Measurements from ENCODE around the gene ADARB2. TPM values are rescaled to one million over a fixed set of nuclear protein-coding genes. Genes with fewer than 3 reads are reported as not detected.

ADARB2 gene
- total and polyA plus RNA-seq, 5 donors from 2014 or later, result 0.27 to 2.9 (median 0.69) TPM; not detected in 1

- Mint-ChIP-seq H3K4me3 (no peak overlapping the region), H3K36me3 (no peaks in the 10 kb centered on the region), H3K4me1 (peaks cover 0 to 19% (median 3%) of the 10 kb centered on the region in 4 donors), H3K27ac (peak overlapping the region in 1 of 3 donors; percentile 62), H3K27me3 (peaks cover 4% of the 10 kb centered on the region), H3K9me3 (peaks cover 0 to 25% (median 15%) of the 10 kb centered on the region in 7 donors)
- Histone ChIP-seq H3K36me3 (ENCODE audit: control insufficient read depth, insufficient read depth, low read length) (no peaks in the 10 kb centered on the region), H3K27me3 (ENCODE audit: control insufficient read depth, insufficient read depth, low read length) (peaks cover 3% of the 10 kb centered on the region), H3K27ac (ENCODE audit: insufficient read depth, low read length, poor library complexity, severe bottlenecking) (no peak overlapping the region), H3K9me3 (ENCODE audit: control insufficient read depth in 2 of 2, low read length in 2 of 2) (peaks cover 0 to 15% of the 10 kb centered on the region in 2 experiments), H3K4me3 (ENCODE audit: low read depth, low read length) (no peak overlapping the region), H3K4me1 (ENCODE audit: control insufficient read depth, insufficient read depth, low read length, poor library complexity, severe bottlenecking) (peaks cover 12% of the 10 kb centered on the region)
- DNase-seq (no peak), ATAC-seq (ENCODE audit: low read depth in 2 of 2) (no peak)
Measured at GRCh38 chr10:1706256-1706655, 31.1 kb downstream of the ADARB2 start.

GRCh38 chr10:1698185-1698584 is 39.1 kb downstream of the ADARB2 start:
- Histone ChIP-seq H3K36me3 (ENCODE audit: control insufficient read depth, insufficient read depth, low read length) (no peaks in the 10 kb centered on the region), H3K4me1 (ENCODE audit: control insufficient read depth, insufficient read depth, low read length, poor library complexity, severe bottlenecking) (no peaks in the 10 kb centered on the region), H3K4me3 (ENCODE audit: low read depth, low read length) (no peak overlapping the region), H3K27me3 (ENCODE audit: control insufficient read depth, insufficient read depth, low read length) (no peaks in the 10 kb centered on the region), H3K27ac (ENCODE audit: insufficient read depth, low read length, poor library complexity, severe bottlenecking) (no peak overlapping the region), H3K9me3 (ENCODE audit: control insufficient read depth in 2 of 2, low read length in 2 of 2) (no peaks in the 10 kb centered on the region)
- Mint-ChIP-seq H3K9me3 (peaks cover 2 to 15% (median 7%) of the 10 kb centered on the region in 7 donors), H3K4me3 (no peak overlapping the region), H3K36me3 (no peaks in the 10 kb centered on the region), H3K27me3 (peaks cover 4% of the 10 kb centered on the region), H3K27ac (no peak overlapping the region), H3K4me1 (no peaks in the 10 kb centered on the region)
- DNase-seq (no peak), ATAC-seq (ENCODE audit: low read depth in 2 of 2) (no peak)

GRCh38 chr10:1696106-1696505 is 41.2 kb downstream of the ADARB2 start:
- Mint-ChIP-seq H3K4me1 (no peaks in the 10 kb centered on the region), H3K4me3 (no peak overlapping the region), H3K9me3 (peaks cover 2 to 6% (median 4%) of the 10 kb centered on the region in 7 donors), H3K27me3 (peaks cover 4% of the 10 kb centered on the region), H3K36me3 (no peaks in the 10 kb centered on the region), H3K27ac (no peak overlapping the region)
- H3K9me3 ChIP-seq (ENCODE audit: control insufficient read depth in 2 of 2, low read length in 2 of 2), result no peaks in the 10 kb centered on the region
- no peak overlapping the region for H3K4me3 ChIP-seq (ENCODE audit: low read depth, low read length)
- H3K27ac ChIP-seq (ENCODE audit: insufficient read depth, low read length, poor library complexity, severe bottlenecking), result no peak overlapping the region
- ATAC-seq (ENCODE audit: low read depth in 2 of 2), result no peak
- DNase-seq, result no peak
- no peaks in the 10 kb centered on the region for H3K4me1 ChIP-seq (ENCODE audit: control insufficient read depth, insufficient read depth, low read length, poor library complexity, severe bottlenecking)
- no peaks in the 10 kb centered on the region for H3K27me3 ChIP-seq (ENCODE audit: control insufficient read depth, insufficient read depth, low read length)
- no peaks in the 10 kb centered on the region for H3K36me3 ChIP-seq (ENCODE audit: control insufficient read depth, insufficient read depth, low read length)

GRCh38 chr10:1690086-1690485 is 47.2 kb downstream of the ADARB2 start:
- peaks cover 0 to 5% (median 0%) of the 10 kb centered on the region in 4 donors for H3K4me1 Mint-ChIP-seq
- Histone ChIP-seq H3K27ac (ENCODE audit: insufficient read depth, low read length, poor library complexity, severe bottlenecking) (no peak overlapping the region), H3K4me3 (ENCODE audit: low read depth, low read length) (no peak overlapping the region), H3K9me3 (ENCODE audit: control insufficient read depth in 2 of 2, low read length in 2 of 2) (no peaks in the 10 kb centered on the region), H3K36me3 (ENCODE audit: control insufficient read depth, insufficient read depth, low read length) (no peaks in the 10 kb centered on the region), H3K4me1 (ENCODE audit: control insufficient read depth, insufficient read depth, low read length, poor library complexity, severe bottlenecking) (no peaks in the 10 kb centered on the region), H3K27me3 (ENCODE audit: control insufficient read depth, insufficient read depth, low read length) (no peaks in the 10 kb centered on the region)
- H3K27ac Mint-ChIP-seq, result no peak overlapping the region
- DNase-seq, result no peak
- no peak for ATAC-seq (ENCODE audit: low read depth in 2 of 2)
- H3K27me3 Mint-ChIP-seq, result peaks cover 4% of the 10 kb centered on the region
- H3K9me3 Mint-ChIP-seq, result no peaks in the 10 kb centered on the region
- no peak overlapping the region for H3K4me3 Mint-ChIP-seq
- no peaks in the 10 kb centered on the region for H3K36me3 Mint-ChIP-seq

GRCh38 chr10:1688531-1688930 is 48.8 kb downstream of the ADARB2 start:
- Histone ChIP-seq H3K4me3 (ENCODE audit: low read depth, low read length) (no peak overlapping the region), H3K4me1 (ENCODE audit: control insufficient read depth, insufficient read depth, low read length, poor library complexity, severe bottlenecking) (no peaks in the 10 kb centered on the region), H3K36me3 (ENCODE audit: control insufficient read depth, insufficient read depth, low read length) (no peaks in the 10 kb centered on the region), H3K9me3 (ENCODE audit: control insufficient read depth in 2 of 2, low read length in 2 of 2) (no peaks in the 10 kb centered on the region), H3K27me3 (ENCODE audit: control insufficient read depth, insufficient read depth, low read length) (no peaks in the 10 kb centered on the region), H3K27ac (ENCODE audit: insufficient read depth, low read length, poor library complexity, severe bottlenecking) (no peak overlapping the region)
- no peak overlapping the region for H3K4me3 Mint-ChIP-seq
- H3K27me3 Mint-ChIP-seq, result peaks cover 4% of the 10 kb centered on the region
- peaks cover 0 to 5% (median 0%) of the 10 kb centered on the region in 4 donors for H3K4me1 Mint-ChIP-seq
- no peaks in the 10 kb centered on the region for H3K36me3 Mint-ChIP-seq
- DNase-seq, result no peak
- no peak for ATAC-seq (ENCODE audit: low read depth in 2 of 2)
- no peak overlapping the region for H3K27ac Mint-ChIP-seq
- peaks cover 0 to 1% (median 0%) of the 10 kb centered on the region in 7 donors for H3K9me3 Mint-ChIP-seq

GRCh38 chr10:1687623-1688150 is 49.6 kb downstream of the ADARB2 start:
- Mint-ChIP-seq H3K27me3 (peaks cover 4% of the 10 kb centered on the region), H3K4me1 (peaks cover 0 to 5% (median 0%) of the 10 kb centered on the region in 4 donors), H3K4me3 (no peak overlapping the region), H3K36me3 (no peaks in the 10 kb centered on the region), H3K27ac (no peak overlapping the region), H3K9me3 (peaks cover 0 to 1% (median 0%) of the 10 kb centered on the region in 7 donors)
- no peaks in the 10 kb centered on the region for H3K27me3 ChIP-seq (ENCODE audit: control insufficient read depth, insufficient read depth, low read length)
- ATAC-seq (ENCODE audit: low read depth in 2 of 2), result no peak
- H3K9me3 ChIP-seq (ENCODE audit: control insufficient read depth in 2 of 2, low read length in 2 of 2), result no peaks in the 10 kb centered on the region
- no peaks in the 10 kb centered on the region for H3K4me1 ChIP-seq (ENCODE audit: control insufficient read depth, insufficient read depth, low read length, poor library complexity, severe bottlenecking)
- no peaks in the 10 kb centered on the region for H3K36me3 ChIP-seq (ENCODE audit: control insufficient read depth, insufficient read depth, low read length)
- no peak overlapping the region for H3K4me3 ChIP-seq (ENCODE audit: low read depth, low read length)
- H3K27ac ChIP-seq (ENCODE audit: insufficient read depth, low read length, poor library complexity, severe bottlenecking), result no peak overlapping the region
- no peak for DNase-seq

GRCh38 chr10:1687190-1687589 is 50.1 kb downstream of the ADARB2 start:
- Mint-ChIP-seq H3K27ac (no peak overlapping the region), H3K27me3 (peaks cover 4% of the 10 kb centered on the region), H3K4me3 (no peak overlapping the region), H3K9me3 (peaks cover 0 to 1% (median 0%) of the 10 kb centered on the region in 7 donors), H3K4me1 (peaks cover 0 to 5% (median 0%) of the 10 kb centered on the region in 4 donors), H3K36me3 (no peaks in the 10 kb centered on the region)
- DNase-seq, result no peak
- Histone ChIP-seq H3K27ac (ENCODE audit: insufficient read depth, low read length, poor library complexity, severe bottlenecking) (no peak overlapping the region), H3K9me3 (ENCODE audit: control insufficient read depth in 2 of 2, low read length in 2 of 2) (no peaks in the 10 kb centered on the region), H3K27me3 (ENCODE audit: control insufficient read depth, insufficient read depth, low read length) (no peaks in the 10 kb centered on the region), H3K36me3 (ENCODE audit: control insufficient read depth, insufficient read depth, low read length) (no peaks in the 10 kb centered on the region), H3K4me3 (ENCODE audit: low read depth, low read length) (no peak overlapping the region), H3K4me1 (ENCODE audit: control insufficient read depth, insufficient read depth, low read length, poor library complexity, severe bottlenecking) (no peaks in the 10 kb centered on the region)
- ATAC-seq (ENCODE audit: low read depth in 2 of 2), result no peak

- Mint-ChIP-seq H3K27ac (no peak overlapping the region), H3K4me1 (peaks cover 0 to 5% (median 0%) of the 10 kb centered on the region in 4 donors), H3K4me3 (no peak overlapping the region), H3K27me3 (no peaks in the 10 kb centered on the region), H3K36me3 (no peaks in the 10 kb centered on the region), H3K9me3 (peaks cover 0 to 1% (median 0%) of the 10 kb centered on the region in 7 donors)
- H3K4me1 ChIP-seq (ENCODE audit: control insufficient read depth, insufficient read depth, low read length, poor library complexity, severe bottlenecking), result no peaks in the 10 kb centered on the region
- DNase-seq, result no peak
- H3K36me3 ChIP-seq (ENCODE audit: control insufficient read depth, insufficient read depth, low read length), result no peaks in the 10 kb centered on the region
- H3K4me3 ChIP-seq (ENCODE audit: low read depth, low read length), result no peak overlapping the region
- no peaks in the 10 kb centered on the region for H3K27me3 ChIP-seq (ENCODE audit: control insufficient read depth, insufficient read depth, low read length)
- H3K27ac ChIP-seq (ENCODE audit: insufficient read depth, low read length, poor library complexity, severe bottlenecking), result no peak overlapping the region
- no peaks in the 10 kb centered on the region for H3K9me3 ChIP-seq (ENCODE audit: control insufficient read depth in 2 of 2, low read length in 2 of 2)
- no peak for ATAC-seq (ENCODE audit: low read depth in 2 of 2)
Measured at GRCh38 chr10:1686491-1686749, 50.9 kb downstream of the ADARB2 start.
